GM04504 (cell line): Measurements from ENCODE around the gene PLIN3.
"Not testable (repeated sequence)": the region's sequence is repeated elsewhere in the genome, so short reads cannot be mapped to it uniquely, and the experiment has no call there.

Experiments used
- DNase-seq: peaks from one replicate; pipeline ENCODE4 v3.0.0-alpha.2; 2012; ENCODE audit warnings: low read depth

The PLIN3 gene

DNA sequence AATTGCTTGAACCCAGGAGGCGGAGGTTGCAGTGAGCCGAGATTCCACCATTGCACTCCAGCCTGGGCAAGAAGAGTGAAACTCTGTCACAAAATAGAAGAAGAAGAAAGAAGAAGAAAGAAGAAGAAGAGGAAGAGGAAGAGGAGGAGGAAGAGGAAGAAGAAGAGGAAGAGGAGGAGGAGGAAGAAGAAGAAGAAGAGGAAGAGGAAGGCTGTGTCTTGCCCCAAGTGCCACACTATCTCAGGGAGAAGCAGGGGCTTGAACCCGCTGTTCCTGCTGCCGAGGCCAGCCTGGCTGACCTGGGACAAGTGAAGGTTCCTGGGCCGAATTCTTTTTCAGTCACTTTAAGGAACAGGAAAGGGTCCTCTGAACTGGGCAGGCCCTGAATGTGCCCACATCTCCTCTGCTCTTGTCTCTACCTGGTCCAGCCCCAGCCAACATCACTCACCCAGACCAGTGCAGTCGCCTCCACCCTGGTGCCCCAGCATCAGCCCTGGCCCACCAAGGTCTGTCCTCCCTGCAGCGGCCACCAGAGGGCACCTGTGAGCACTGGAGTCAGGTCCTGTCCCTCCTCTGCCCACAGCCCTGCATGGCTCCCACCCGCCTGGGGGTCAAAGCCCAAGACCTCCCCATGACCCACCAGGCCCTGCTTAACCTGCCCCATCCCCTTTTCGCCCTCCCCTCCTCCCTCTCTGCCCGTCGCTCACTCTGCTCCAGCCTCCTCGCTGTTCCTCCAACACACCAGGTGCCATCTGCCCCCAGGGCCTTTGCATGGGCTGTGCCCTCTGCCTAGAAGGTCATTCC, 55.9 kb downstream of the PLIN3 start:
- no peak for DNase-seq

DNA sequence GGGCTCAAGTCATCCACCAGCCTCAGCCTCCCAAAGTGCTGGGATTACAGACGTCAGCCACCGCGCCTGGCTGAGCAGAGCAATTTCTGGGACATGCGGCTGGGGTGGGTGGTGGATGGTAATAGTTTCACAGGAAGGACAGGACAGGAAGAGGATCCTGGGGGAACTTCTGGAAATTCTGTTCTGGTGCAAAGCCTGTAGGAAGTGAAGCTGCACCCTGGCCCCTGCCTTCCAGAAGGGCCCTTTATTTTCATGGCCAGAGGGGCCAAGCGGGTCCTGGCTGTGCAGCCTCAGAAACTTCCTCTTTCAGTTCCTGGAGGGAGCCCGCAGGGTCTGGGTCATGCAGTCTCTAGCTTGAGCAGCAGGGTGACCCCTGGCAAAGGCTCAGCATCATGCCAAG, 60.3 kb downstream of the PLIN3 start:
- DNase-seq = no peak

DNA sequence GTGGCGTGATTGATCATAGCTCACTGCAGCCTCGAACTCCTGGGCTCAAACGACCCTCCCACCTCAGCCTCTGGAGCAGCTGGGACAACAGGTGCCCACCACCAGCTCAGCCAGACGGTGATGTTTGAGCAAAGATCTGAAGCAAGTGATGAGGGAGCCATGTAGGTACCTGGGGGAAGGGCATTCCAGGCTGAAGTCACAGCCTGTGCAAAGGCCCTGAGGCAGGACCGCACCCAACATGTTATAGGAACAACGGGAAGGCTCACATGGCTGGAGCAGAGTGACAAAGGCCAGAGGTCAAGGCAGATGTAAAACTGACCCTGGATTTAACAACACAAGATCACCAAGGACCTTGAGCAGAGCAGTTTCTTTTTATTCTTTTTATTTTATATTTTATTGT, 61.1 kb downstream of the PLIN3 start:
- DNase-seq = no peak

DNA sequence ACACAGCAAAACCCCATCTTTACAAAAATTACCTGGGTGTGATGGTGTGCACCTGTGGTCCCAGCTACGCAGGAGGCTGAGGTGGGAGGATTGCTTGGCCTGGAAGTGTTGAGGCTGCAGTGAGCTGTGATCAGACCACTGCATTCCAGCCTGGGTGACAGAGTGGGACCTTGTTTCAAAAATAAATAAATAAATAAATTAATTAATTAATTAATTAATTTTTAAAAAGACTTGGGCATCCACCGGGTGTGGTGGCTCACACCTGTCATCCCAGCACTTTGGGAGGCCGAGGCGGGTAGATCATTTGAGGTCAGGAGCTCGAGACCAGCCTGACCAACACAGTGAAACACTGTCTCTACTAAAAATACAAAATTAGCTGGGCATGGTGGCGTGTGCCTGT, 62.3 kb downstream of the PLIN3 start:
- not testable (repeated sequence) for DNase-seq

DNA sequence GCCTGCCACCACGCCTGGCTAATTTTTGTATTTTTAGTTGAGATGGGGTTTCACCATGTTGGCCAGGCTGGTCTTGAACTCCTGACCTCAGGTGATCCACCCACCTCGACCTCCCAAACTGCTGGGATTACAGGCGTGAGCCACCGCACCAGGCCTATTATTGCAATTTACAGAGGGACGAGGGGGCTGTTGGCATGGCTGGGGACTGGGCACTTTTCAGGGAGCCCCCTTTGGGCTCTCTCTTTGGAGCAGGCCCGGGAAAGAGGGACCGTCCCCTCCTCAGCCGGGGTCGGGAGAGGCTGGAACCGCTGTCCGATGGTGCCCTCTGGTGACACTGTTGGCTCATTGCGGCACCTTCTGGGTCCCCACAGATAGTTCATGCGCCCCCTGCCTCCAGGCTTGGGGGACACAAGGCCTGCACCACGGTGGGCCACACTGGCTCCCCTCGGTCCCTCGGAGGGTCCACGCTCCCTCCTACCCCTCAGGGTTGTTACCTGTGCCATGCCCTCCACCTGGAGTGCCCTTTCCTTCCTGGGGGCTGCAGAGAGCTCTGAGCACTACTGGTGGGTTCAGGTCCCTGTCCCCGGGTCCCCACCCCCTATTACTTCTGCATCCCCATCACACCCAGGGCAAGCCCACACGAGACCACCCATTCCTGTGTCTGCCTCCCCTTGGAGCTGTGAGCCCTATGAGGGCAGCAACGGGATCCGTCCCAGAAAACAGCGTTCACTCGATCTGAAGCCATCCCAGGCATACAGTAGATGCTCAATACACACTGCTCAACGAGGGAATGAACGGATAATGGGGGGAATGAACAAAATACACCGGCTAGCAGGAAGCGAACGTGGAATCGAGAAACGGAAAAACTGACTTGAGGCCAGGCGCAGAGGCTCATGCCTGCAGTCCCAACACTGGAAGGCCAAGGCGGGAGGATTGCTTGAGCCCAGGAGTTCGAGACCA, 63.5 kb downstream of the PLIN3 start:
- no peak for DNase-seq

DNA sequence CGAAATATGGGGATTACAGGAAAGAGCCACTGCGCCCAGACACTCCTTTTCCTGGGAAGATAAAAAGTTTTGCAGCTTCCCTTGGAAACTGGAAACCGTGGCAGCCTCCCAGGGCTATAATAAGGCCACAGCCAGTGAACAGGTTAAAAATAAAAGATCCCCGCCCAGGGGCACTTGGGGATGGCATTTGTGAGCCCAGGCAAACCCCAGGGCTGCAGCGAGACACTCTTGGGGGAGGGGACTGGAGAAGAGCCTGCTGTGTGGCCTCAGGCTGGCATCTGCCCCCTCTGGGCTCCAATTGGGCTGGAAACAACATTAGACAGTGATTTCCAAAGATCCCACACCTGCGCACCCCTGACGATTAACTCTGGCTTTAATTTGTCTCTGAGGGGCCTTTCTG, 64.8 kb downstream of the PLIN3 start:
- DNase-seq = no peak

DNA sequence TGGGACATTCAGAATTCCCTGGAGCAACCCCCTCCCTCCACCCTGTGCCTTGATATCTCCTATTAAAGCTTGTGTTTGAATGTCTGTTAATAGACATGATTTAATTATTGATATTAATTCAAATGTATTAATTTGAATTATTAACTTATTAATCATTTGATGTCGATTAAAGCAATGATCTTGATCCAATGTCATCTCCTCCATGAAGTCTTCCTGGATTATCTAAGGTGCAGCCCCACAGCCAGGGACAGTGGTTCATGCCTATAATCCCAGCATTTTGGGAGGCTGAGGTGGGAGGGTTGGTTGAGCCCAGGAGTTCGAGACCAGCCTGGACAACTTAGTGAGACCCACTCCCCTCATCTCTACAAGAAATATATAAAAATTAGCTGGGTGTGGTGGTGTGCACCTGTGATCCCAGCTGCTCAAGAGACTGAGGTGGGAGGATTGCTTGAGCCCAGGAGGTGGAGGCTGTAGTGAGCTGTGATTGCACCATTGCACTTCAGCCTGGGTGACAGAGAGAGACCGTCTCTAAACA, 66.3 kb downstream of the PLIN3 start:
- no peak for DNase-seq

DNA sequence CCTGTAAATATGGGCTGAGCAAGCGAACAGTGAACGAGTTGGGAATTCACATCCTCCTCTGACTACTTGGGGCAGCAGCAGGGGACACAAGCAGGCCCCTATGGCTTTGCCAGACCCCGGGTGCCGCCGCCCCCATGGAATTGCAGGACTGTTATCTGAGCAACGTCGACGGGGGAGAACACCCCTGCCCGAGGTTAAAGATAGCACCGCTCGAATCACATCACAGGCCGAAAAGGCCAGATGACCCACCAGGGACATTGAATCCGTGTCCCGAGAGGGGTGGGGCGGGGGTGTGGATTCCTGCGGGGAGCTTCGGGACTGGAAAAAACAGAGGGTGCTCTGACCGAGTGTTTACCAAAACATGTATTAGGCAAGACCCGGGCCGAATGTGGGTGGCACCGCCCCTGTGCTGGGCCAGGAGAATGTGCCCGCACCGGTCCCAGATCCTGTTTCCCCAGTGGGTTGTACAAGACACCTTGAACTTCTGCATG, 66.8 kb downstream of the PLIN3 start:
- DNase-seq = no peak

DNA sequence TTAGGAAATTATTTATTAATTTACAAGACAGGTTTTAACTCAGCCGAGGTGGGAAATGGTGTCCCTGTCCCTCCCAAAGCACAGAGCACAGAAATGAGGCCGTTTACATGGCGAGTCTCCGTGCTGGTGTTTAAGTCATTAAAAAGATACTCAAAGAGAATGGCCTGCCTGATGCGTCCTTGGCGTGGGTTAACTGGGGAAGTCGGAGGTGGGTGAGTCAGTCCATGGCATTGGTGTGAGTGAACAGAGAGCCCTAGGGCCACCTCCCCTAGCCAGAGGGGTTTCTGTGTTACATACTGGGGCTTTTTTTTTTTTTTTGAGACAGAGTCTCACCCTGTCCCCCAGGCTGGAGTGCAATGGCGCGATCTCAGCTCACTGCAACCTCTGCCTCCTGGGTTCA, 72.1 kb downstream of the PLIN3 start:
- no peak for DNase-seq

DNA sequence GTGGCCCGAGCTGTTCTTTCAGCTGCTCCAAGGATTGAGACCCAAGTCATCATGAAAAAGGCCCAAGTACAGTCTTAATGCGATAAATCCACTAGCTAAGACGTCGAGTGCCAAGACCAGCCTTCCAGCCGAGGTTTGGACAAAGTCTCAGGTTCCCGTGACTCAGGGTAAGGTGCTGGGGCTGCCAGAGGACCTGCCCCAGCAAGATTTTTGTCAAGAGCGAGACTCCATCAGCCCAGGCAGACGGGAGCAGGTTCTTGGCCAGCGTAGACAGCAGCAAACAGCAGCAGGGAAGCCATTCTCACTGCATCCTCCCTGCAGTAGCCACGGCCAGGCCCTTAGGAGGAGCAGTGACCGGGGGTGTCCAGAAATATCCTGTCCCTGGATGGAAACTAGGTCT, 72.5 kb downstream of the PLIN3 start:
- DNase-seq = no peak

DNA sequence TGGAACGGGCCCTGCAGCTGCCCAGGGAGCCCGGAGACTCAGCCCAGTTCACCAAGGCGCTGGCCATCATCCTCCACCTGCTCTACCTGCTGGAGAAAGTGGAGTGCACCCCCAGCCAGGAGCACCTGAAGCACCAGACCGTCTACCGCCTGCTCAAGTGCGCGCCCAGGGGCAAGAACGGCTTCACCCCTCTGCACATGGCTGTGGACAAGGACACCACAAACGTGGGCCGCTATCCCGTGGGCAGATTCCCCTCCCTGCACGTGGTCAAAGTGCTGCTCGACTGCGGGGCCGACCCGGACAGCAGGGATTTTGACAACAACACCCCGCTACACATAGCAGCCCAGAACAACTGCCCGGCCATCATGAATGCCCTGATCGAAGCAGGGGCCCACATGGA, 74.2 kb downstream of the PLIN3 start:
- DNase-seq = not testable (repeated sequence)

DNA sequence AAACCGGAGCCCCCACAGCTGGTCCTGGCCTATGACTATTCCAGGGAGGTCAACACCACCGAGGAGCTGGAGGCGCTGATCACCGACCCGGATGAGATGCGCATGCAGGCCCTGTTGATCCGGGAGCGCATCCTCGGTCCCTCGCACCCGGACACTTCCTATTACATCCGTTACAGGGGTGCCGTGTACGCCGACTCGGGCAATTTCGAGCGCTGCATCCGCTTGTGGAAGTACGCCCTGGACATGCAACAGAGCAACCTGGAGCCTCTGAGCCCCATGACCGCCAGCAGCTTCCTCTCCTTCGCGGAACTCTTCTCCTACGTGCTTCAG, 74.6 kb downstream of the PLIN3 start:
- DNase-seq = not testable (repeated sequence)

DNA sequence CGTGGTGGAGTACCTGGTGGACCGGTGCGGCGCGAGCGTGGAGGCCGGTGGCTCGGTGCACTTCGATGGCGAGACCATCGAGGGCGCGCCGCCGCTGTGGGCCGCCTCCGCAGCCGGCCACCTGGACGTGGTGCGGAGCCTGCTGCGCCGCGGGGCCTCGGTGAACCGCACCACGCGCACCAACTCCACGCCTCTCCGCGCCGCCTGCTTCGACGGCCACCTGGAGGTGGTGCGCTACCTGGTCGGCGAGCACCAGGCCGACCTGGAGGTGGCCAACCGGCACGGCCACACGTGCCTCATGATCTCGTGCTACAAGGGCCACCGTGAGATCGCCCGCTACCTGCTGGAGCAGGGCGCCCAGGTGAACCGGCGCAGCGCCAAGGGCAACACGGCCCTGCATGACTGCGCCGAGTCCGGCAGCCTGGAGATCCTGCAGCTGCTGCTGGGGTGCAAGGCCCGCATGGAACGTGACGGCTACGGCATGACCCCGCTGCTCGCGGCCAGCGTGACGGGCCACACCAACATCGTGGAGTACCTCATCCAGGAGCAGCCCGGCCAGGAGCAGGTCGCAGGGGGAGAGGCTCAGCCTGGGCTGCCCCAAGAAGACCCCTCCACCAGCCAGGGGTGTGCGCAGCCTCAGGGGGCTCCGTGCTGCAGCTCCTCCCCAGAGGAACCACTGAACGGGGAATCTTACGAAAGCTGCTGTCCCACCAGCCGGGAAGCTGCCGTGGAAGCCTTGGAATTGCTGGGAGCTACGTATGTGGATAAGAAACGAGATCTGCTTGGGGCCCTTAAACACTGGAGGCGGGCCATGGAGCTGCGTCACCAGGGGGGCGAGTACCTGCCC, 75.2 kb downstream of the PLIN3 start:
- not testable (repeated sequence) for DNase-seq

DNA sequence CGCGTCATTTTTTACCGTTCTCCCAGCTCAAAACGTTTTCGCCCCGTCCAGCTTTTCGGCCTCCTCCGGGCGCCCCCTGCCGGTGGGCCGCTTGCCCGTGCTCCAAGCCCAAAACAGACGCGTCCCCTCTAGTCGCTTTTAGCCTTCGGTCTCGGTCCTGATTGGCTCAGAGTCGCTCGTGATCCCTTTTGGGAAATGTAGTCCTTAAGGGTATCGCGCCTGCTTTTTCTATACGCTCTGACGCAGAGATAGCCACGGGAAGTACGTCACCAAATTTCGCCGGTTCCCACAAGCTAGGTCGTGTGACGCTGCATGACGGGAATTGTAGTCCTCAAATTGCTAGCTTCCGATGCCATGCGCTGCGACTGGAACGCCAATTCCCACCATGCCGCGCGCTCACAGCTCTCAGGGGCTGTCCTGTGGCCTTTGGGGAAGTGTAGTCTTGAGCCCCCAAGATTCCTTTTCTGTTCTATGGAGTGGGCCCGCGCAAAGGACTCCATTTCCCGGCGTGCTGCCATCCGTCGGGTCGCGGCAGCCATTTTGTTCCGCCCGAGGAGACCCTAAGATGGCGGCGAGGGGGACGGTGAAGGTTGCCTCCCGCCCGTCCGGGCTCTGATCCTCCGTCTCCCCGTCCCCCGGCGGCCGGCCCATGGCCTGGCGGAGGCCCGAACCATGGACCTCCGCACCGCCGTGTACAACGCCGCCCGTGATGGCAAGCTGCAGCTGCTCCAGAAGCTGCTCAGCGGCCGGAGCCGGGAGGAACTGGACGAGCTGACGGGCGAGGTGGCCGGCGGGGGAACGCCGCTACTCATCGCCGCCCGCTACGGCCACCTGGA, 76.1 kb downstream of the PLIN3 start, which contains the start of gene FEM1A:
FEM1A (plus strand) TSS at position 552 of the 836 bp plus-strand sequence; CDS start at position 673, 121 bp downstream.
- peak; percentile 100 for DNase-seq
